ENCODE results near the gene AAK1. TPM values are rescaled to one million over a fixed set of nuclear protein-coding genes. Genes with fewer than 3 reads are reported as not detected.

AAK1 gene
- total RNA-seq, 2 donors from 2014 or later: 70.7 to 77.3 TPM

DNA sequence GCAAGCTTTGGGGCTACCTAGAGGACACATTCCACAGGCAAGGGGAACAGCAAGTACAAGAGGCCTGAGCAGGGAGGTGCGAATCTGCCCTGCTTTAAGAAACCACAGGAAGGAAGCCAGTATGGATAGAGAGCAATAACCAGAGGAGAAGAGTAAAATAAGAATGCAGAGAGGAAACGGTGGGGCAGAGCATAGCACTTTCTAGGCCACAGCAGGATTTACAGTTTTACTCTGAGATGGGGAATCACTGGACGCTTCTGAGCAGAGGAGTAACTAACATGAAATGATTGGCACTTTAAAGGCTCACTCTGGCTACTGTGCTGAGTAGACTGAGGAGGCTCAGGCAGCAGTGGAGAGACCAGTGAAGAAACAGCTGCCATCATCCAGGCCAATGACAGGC, 23.8 kb downstream of the AAK1 start:
- no peaks in the 10 kb centered on the region for H3K4me1 ChIP-seq (replicated peaks)
- no peak overlapping the region for H3K4me3 ChIP-seq
- no peak overlapping the region for H3K27ac ChIP-seq
- WGBS: 31% methylated on average over 3 of the region's 3 CpGs
- TF ChIP-seq POLR2AphosphoS5 (IDR thresholded peaks at IDR 0.05) (no peak), POLR2A (IDR thresholded peaks at IDR 0.05) (no peak)
- TF ChIP-seq, protein P1, sequence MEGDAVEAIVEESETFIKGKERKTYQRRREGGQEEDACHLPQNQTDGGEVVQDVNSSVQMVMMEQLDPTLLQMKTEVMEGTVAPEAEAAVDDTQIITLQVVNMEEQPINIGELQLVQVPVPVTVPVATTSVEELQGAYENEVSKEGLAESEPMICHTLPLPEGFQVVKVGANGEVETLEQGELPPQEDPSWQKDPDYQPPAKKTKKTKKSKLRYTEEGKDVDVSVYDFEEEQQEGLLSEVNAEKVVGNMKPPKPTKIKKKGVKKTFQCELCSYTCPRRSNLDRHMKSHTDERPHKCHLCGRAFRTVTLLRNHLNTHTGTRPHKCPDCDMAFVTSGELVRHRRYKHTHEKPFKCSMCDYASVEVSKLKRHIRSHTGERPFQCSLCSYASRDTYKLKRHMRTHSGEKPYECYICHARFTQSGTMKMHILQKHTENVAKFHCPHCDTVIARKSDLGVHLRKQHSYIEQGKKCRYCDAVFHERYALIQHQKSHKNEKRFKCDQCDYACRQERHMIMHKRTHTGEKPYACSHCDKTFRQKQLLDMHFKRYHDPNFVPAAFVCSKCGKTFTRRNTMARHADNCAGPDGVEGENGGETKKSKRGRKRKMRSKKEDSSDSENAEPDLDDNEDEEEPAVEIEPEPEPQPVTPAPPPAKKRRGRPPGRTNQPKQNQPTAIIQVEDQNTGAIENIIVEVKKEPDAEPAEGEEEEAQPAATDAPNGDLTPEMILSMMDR (IDR thresholded peaks at IDR 0.05): no peak
- no peaks in the 10 kb centered on the region for H3K9me3 ChIP-seq
- DNase-seq (ENCODE audit: low spot score): no peak
- intact Hi-C loops (cut with DNase I): no loop called here
- no peaks in the 10 kb centered on the region for H3K36me3 ChIP-seq
- no peaks in the 10 kb centered on the region for H3K27me3 ChIP-seq (replicated peaks; ENCODE audit: insufficient read depth)

DNA sequence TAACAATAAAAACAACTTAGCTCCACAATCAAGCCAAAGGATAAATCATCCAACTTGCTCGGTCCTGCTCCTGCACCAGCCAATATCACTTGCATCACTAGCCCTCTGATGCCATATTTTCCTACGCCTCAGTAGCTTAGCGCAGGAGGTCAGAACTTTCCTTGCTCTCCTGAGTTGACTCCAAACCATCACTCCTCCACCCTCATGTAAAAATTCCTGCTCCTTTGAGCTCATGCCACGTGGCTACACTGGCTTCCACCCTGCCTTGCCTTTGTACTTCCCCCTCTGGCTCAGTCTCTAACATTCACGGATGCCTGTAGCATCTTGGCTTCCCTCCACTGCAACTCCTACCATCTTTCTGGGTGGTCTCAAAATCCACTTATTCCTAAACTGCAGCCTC, 25.2 kb downstream of the AAK1 start:
- Histone ChIP-seq H3K36me3 (no peaks in the 10 kb centered on the region), H3K27ac (no peak overlapping the region), H3K27me3 (replicated peaks; ENCODE audit: insufficient read depth) (no peaks in the 10 kb centered on the region), H3K4me3 (no peak overlapping the region), H3K4me1 (replicated peaks) (no peaks in the 10 kb centered on the region), H3K9me3 (no peaks in the 10 kb centered on the region)
- WGBS: 12% methylated on average over 5 of the region's 5 CpGs
- no peak for DNase-seq (ENCODE audit: low spot score)
- intact Hi-C loops (cut with DNase I): no loop called here
- TF ChIP-seq POLR2A (IDR thresholded peaks at IDR 0.05) (no peak), POLR2AphosphoS5 (IDR thresholded peaks at IDR 0.05) (peak; percentile 10)
- TF ChIP-seq, protein P1 (IDR thresholded peaks at IDR 0.05): no peak

DNA sequence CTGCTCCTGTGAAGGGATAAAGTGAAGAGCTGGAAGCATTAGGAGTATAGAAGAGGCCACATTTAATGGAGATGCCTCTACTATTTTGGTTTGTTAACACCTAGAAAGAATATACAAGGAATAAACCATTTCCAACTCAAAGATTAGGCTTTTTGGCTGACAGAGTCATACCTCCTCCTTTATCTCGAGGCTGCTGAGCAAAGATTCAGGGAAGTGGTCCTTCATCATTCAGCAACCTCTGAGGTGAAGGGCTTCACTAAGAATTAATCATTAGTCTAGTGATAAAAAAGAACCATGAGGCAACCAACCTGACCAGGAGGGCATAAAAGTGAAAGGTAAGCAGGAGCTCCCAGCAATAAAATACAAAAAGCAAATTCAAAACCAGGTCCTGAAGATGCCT, 25.8 kb downstream of the AAK1 start:
- H3K4me1 ChIP-seq (replicated peaks): no peaks in the 10 kb centered on the region
- H3K27ac ChIP-seq: no peak overlapping the region
- intact Hi-C loops (cut with DNase I): no loop called here

DNA sequence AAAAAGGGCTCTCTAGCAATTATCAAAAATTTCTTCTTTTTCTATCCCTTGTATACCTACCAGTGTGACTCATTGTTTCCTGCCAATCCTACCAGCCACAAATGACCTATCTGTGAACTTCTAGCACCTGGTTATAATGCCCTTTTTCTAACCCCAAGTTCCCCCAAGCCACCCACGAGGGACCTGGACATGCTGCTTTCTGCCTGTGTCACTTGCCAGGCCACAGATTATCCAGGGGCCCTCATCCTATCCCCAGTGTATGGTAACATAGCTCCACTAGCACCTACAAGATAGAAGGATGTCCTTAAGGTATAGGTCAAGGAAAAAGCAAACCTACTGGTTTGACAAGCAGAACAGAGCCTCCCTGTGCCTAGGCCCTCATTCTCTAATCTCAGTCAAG, 26.8 kb downstream of the AAK1 start:
- TF ChIP-seq POLR2A (IDR thresholded peaks at IDR 0.05) (no peak), POLR2AphosphoS5 (IDR thresholded peaks at IDR 0.05) (no peak)
- TF ChIP-seq, protein P1 (IDR thresholded peaks at IDR 0.05): no peak
- H3K36me3 ChIP-seq: no peaks in the 10 kb centered on the region
- 39% methylated on average over 1 of the region's 1 CpG for WGBS
- H3K27me3 ChIP-seq (replicated peaks; ENCODE audit: insufficient read depth): no peaks in the 10 kb centered on the region
- H3K9me3 ChIP-seq: no peaks in the 10 kb centered on the region
- no peak for DNase-seq (ENCODE audit: low spot score)
- no peak overlapping the region for H3K4me3 ChIP-seq
- no peak overlapping the region for H3K27ac ChIP-seq
- no peaks in the 10 kb centered on the region for H3K4me1 ChIP-seq (replicated peaks)
- intact Hi-C loops (cut with DNase I): no loop called here

More for the DNA sequence above, 25.8 kb downstream of the AAK1 start:
- no peak for DNase-seq (ENCODE audit: low spot score)
- Histone ChIP-seq H3K36me3 (no peaks in the 10 kb centered on the region), H3K4me3 (no peak overlapping the region), H3K9me3 (no peaks in the 10 kb centered on the region), H3K27me3 (replicated peaks; ENCODE audit: insufficient read depth) (no peaks in the 10 kb centered on the region)
- no peak for TF ChIP-seq POLR2AphosphoS5 (IDR thresholded peaks at IDR 0.05)
- TF ChIP-seq, protein P1 (IDR thresholded peaks at IDR 0.05): no peak
- TF ChIP-seq POLR2A (IDR thresholded peaks at IDR 0.05): no peak
- WGBS: 74% methylated on average over 1 of the region's 1 CpG

DNA sequence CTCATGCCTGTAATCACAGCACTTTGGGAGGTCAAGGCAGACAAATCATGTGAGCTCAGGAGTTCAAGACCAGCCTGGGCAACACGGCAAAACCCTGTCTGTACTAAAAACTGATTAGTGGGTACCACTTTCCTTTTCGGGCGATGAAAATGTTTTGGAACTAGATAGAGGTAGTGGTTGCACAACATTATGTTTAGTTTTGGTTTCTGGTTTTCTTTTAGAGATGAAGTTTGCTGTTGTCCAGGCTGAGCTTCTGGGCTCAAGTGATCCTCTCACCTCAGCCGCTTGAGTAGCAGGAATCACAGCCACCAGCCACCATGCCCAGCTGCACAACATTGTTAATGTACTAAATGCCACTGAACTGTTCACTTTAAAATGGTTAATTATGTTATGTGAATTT, 27.6 kb downstream of the AAK1 start:
- Histone ChIP-seq H3K9me3 (no peaks in the 10 kb centered on the region), H3K36me3 (no peaks in the 10 kb centered on the region), H3K27ac (no peak overlapping the region), H3K4me1 (replicated peaks) (no peaks in the 10 kb centered on the region), H3K4me3 (no peak overlapping the region), H3K27me3 (replicated peaks; ENCODE audit: insufficient read depth) (no peaks in the 10 kb centered on the region)
- no peak for TF ChIP-seq POLR2AphosphoS5 (IDR thresholded peaks at IDR 0.05)
- no peak for TF ChIP-seq POLR2A (IDR thresholded peaks at IDR 0.05)
- TF ChIP-seq, protein P1 (IDR thresholded peaks at IDR 0.05): no peak
- intact Hi-C loops (cut with DNase I): no loop called here
- 93% methylated on average over 4 of the region's 4 CpGs for WGBS
- no peak for DNase-seq (ENCODE audit: low spot score)

All from prostate gland (tissue), 2 donors.